ENCODE results near the gene RASSF4. TPM values are rescaled to one million over a fixed set of nuclear protein-coding genes. Genes with fewer than 3 reads are reported as not detected.
"Not testable (repeated sequence)": the region's sequence is repeated elsewhere in the genome, so short reads cannot be mapped to it uniquely, and the experiment has no call there.

RASSF4 gene
- total and polyA plus RNA-seq, 12 donors = 41.2 to 120 (median 79.9) TPM

DNA sequence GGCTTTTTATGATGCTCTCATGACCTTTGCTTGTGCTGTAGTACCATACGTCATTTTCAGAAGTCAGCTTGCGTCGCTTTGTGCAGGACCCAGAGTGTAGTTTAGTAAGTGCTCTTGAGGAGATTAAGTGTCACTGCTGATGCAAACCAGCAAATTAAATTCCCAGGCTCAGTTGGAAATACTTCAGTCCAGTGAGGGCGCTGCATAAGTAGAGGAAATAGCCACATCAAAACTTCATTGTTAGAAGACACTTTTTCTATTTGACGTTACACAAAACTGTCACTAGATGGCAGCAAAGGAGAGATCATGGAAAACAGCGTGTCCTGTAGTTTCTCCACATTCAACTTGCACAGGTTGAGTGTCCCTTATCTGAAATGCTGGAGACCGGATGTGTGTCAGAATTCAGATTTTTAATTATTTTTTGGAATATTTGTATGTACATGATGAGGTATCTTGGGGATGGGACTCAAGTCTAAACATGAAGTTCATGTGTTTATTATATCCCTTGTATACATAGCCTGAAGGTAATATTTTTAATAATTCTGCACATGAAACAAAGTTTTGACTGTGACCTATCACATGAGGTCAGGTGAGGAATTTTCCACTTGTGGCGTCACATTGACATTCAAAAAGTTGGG is 49.0 kb downstream of the RASSF4 start:
- intact Hi-C loops (cut with DNase I) = loop anchor here in 2 of 10 donors (10.0 kb wide), 2 partner anchors 74 to 226 kb away; no protein-coding TSS in a partner anchor

DNA sequence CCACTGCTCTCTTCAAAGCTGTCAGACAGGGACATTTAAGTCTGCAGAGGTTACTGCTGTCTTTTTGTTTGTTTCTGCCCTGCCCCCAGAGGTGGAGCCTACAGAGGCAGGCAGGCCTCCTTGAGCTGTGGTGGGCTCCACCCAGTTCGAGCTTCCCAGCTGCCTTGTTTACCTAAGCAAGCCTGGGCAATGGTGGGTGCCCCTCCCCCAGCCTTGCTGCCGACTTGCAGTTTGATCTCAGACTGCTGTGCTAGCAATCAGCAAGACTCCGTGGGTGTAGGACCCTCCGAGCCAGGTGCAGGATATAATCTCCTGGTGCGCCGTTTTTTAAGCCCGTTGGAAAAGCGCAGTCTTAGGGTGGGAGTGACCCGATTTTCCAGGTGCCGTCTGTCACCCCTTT is 55.0 kb downstream of the RASSF4 start:
- H3K9me3 ChIP-seq; H3K27me3 ChIP-seq; H3K4me1 ChIP-seq; ATAC-seq; intact Hi-C loops (cut with DNase I); H3K27ac ChIP-seq; H3K4me3 ChIP-seq; H3K36me3 ChIP-seq; DNase-seq: not testable (repeated sequence)
- 75 to 92% methylated on average over 9 to 10 of the region's 10 CpGs for WGBS, 2 donors

More for the DNA sequence above, 49.0 kb downstream of the RASSF4 start:
- 2% methylated on average over 8 of the region's 8 CpGs for WGBS, 2 donors
- TF ChIP-seq, protein P1, sequence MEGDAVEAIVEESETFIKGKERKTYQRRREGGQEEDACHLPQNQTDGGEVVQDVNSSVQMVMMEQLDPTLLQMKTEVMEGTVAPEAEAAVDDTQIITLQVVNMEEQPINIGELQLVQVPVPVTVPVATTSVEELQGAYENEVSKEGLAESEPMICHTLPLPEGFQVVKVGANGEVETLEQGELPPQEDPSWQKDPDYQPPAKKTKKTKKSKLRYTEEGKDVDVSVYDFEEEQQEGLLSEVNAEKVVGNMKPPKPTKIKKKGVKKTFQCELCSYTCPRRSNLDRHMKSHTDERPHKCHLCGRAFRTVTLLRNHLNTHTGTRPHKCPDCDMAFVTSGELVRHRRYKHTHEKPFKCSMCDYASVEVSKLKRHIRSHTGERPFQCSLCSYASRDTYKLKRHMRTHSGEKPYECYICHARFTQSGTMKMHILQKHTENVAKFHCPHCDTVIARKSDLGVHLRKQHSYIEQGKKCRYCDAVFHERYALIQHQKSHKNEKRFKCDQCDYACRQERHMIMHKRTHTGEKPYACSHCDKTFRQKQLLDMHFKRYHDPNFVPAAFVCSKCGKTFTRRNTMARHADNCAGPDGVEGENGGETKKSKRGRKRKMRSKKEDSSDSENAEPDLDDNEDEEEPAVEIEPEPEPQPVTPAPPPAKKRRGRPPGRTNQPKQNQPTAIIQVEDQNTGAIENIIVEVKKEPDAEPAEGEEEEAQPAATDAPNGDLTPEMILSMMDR (IDR thresholded peaks at IDR 0.05) = peak; percentile 65 to 90 (median 81)
- ATAC-seq = peak; percentile 71 to 94 (median 86)
- DNase-seq = peak in 1 of 2 donors; percentile 47
- peaks cover 0 to 3% (median 0%) of the 10 kb centered on the region in 11 donors for H3K9me3 ChIP-seq
- H3K4me3 ChIP-seq = peak overlapping the region in 1 of 10 donors; percentile 6
- peaks cover 0 to 29% (median 18%) of the 10 kb centered on the region in 9 donors for H3K4me1 ChIP-seq
- peaks cover 0 to 21% (median 14%) of the 10 kb centered on the region in 9 donors for H3K36me3 ChIP-seq
- H3K27ac ChIP-seq = peak overlapping the region in 1 of 10 donors; percentile 23
- H3K27me3 ChIP-seq = no peaks in the 10 kb centered on the region

DNA sequence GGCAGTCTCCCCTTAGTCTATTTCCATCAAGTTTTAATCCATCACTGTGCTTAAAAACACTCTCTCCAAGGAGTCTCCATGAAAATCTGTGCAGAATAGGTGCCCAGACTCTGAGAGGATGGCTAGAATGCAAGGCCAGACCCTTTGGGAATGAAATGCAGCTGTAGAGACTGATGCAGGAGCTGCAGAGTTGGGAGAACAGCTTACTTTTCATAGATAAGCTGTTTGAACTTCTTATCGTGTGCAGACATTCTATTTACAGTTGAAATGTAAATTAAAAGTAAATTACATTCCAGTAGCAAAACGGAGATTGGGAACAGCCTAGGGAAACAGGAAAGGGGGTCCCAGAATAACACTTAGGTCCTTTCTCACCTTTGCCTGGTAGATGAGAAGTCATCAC is 56.0 kb downstream of the RASSF4 start:
- ATAC-seq (no peak), DNase-seq (no peak)
- Histone ChIP-seq H3K9me3 (no peaks in the 10 kb centered on the region), H3K36me3 (no peaks in the 10 kb centered on the region), H3K27ac (no peak overlapping the region), H3K27me3 (no peaks in the 10 kb centered on the region), H3K4me1 (no peaks in the 10 kb centered on the region), H3K4me3 (no peak overlapping the region)
- intact Hi-C loops (cut with DNase I) = no loop called here
- 46 to 49% methylated on average over 2 of the region's 2 CpGs for whole genome bisulfite sequencing, 2 donors
- TF ChIP-seq, protein P1 (IDR thresholded peaks at IDR 0.05) = no peak

DNA sequence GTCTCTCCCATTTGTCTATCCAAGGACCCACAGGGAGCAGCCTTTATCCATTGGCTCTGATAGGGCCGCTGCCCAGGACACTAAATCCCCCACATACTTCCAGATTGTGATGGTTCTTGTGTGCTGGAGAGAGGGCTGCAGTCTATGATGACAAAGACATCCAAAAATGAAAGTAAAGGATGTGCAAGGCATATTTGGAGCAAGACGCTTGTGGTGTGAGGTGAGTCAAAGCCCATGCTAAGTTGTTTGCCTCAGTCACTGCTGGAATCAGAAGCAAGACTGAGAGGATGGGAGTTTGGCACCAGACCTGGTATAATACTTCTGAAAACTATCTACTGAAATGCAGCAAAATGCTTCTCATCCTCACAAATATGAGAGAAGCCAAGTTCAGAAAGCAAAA is 63.8 kb downstream of the RASSF4 start:
- intact Hi-C loops (cut with DNase I) = loop anchor here in 3 of 10 donors (10.0 kb wide), 1 partner anchor 201 kb away; no protein-coding TSS in a partner anchor
- H3K36me3 ChIP-seq = no peaks in the 10 kb centered on the region
- H3K9me3 ChIP-seq = peaks cover 0 to 27% (median 10%) of the 10 kb centered on the region in 11 donors
- no peaks in the 10 kb centered on the region for H3K4me1 ChIP-seq
- no peak overlapping the region for H3K27ac ChIP-seq
- TF ChIP-seq, protein P1 (IDR thresholded peaks at IDR 0.05) = no peak
- H3K4me3 ChIP-seq = no peak overlapping the region
- DNase-seq (no peak), ATAC-seq (no peak)
- H3K27me3 ChIP-seq = no peaks in the 10 kb centered on the region
- WGBS, 2 donors = 73 to 85% methylated on average over 2 of the region's 2 CpGs

DNA sequence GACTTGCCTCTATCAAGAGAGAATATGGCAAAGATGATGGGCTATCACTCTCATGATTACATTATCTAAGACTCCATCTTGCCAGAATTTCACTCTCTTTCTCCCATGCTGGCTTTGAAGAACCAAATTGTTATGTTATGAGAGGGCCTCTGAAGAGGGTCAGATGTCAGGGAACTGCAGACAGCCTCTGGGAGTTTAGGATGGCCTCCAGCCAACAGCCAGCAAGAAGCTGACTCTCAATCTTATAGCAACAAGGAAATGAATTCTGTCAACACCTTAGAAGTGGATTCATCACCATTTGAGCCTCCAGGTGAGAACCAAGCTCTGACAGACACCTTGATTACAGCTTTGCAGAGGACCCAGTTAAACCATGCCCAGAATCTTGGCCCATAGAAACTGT is 74.7 kb downstream of the RASSF4 start:
- no peak for DNase-seq
- no peak for ATAC-seq
- Histone ChIP-seq H3K27ac (no peak overlapping the region), H3K27me3 (no peaks in the 10 kb centered on the region), H3K9me3 (peaks cover 0 to 27% (median 12%) of the 10 kb centered on the region in 11 donors), H3K36me3 (no peaks in the 10 kb centered on the region), H3K4me1 (no peaks in the 10 kb centered on the region), H3K4me3 (no peak overlapping the region)
- intact Hi-C loops (cut with DNase I) = no loop called here
- TF ChIP-seq, protein P1 (IDR thresholded peaks at IDR 0.05) = no peak

All from heart right ventricle (tissue), 16 donors.